PC-3 (cell line): Measurements from ENCODE around the gene CYP26C1. TPM values are rescaled to one million over a fixed set of nuclear protein-coding genes. Genes with fewer than 3 reads are reported as not detected.

Source experiments
- ATAC-seq: fragments of 200-7000 bp; cut with Tn5 transposase; 2 replicates; pipeline ENCODE4 v1.9.1; 2020; ENCODE audit warnings: mild to moderate bottlenecking, moderate library complexity
- BruUV-seq: library from RNA; stranded (reverse); fragments of 400-500 nt; replicated peaks from 2 replicates; lab custom pipeline; 2021; lab: Mats Ljungman, UMichigan
- CTCF ChIA-PET: fragments of 300-600 bp; sonication (Branson Sonifier 250); formaldehyde crosslinking; loops from one replicate; lab custom pipeline; 2022; ENCODE audit warnings: antibody characterized with exemption; lab: Charles Lee
- POLR2A ChIA-PET: fragments of 300-600 bp; sonication (Branson Sonifier 250); formaldehyde crosslinking; loops from one replicate; lab custom pipeline; 2022; ENCODE audit warnings: antibody characterized with exemption; ENCODE audit not compliant: unreplicated experiment; lab: Charles Lee
- DNase-seq: peaks from one replicate; pipeline ENCODE4 v3.0.0-alpha.2; 2015
- H2AFZ ChIP-seq: fragments of 300-600 bp; sonication (generic); 2 replicates; pipeline ENCODE4 v1.6.0; 2016; ENCODE audit warnings: antibody characterized with exemption, low read length
- H3F3A ChIP-seq: fragments of 300-600 bp; sonication (generic); one replicate; pipeline ENCODE4 v1.6.0; 2017; ENCODE audit warnings: antibody characterized with exemption, low read length, control low read depth, mild to moderate bottlenecking; ENCODE audit not compliant: unreplicated experiment
- H3K27ac ChIP-seq: fragments of 300-600 bp; sonication (generic); 2 replicates; pipeline ENCODE4 v1.5.1; 2016; ENCODE audit warnings: mild to moderate bottlenecking, low read length
- H3K27me3 ChIP-seq: fragments of 300-600 bp; sonication (generic); 2 replicates; pipeline ENCODE4 v1.6.1; 2016; ENCODE audit warnings: low read length, mixed read lengths
- H3K36me3 ChIP-seq: fragments of 300-600 bp; sonication (generic); 2 replicates; pipeline ENCODE4 v1.6.1; 2016; ENCODE audit warnings: low read depth, mixed run types, low read length, mixed read lengths
- H3K4me1 ChIP-seq: fragments of 300-600 bp; sonication (generic); 2 replicates; pipeline ENCODE4 v1.5.1; 2016; ENCODE audit warnings: low read length; ENCODE audit not compliant: insufficient read depth
- H3K4me2 ChIP-seq: fragments of 300-600 bp; sonication (generic); 2 replicates; pipeline ENCODE4 v1.6.0; 2016; ENCODE audit warnings: low read length
- H3K4me3 ChIP-seq: fragments of 300-600 bp; sonication (generic); 2 replicates; pipeline ENCODE4 v1.5.1; 2016; ENCODE audit warnings: mild to moderate bottlenecking, low read length, mixed read lengths
- H3K79me2 ChIP-seq: fragments of 300-600 bp; sonication (generic); 2 replicates; pipeline ENCODE4 v1.6.1; 2017; ENCODE audit warnings: low read length, mixed read lengths
- H3K9ac ChIP-seq: fragments of 300-600 bp; sonication (generic); 2 replicates; pipeline ENCODE4 v1.6.0; 2016; ENCODE audit warnings: mild to moderate bottlenecking, low read length
- H3K9me2 ChIP-seq: fragments of 300-600 bp; sonication (generic); replicated peaks from 2 replicates; pipeline ENCODE4 v1.6.1; 2016; ENCODE audit warnings: mixed run types, low read length, mixed read lengths
- H3K9me3 ChIP-seq: fragments of 300-600 bp; sonication (generic); 2 replicates; pipeline ENCODE4 v1.6.1; 2016; ENCODE audit warnings: low read length, mixed read lengths
- H4K20me1 ChIP-seq: fragments of 300-600 bp; sonication (generic); 2 replicates; pipeline ENCODE4 v1.6.1; 2016; ENCODE audit warnings: low read length, mixed read lengths
- CTCF ChIP-seq: fragments of 300-600 bp; sonication (generic); conservative IDR thresholded peaks from 2 replicates; pipeline ENCODE4 v1.5.1; 2017; ENCODE audit warnings: antibody characterized with exemption, low read depth, mild to moderate bottlenecking, low read length
- EZH2 ChIP-seq: fragments of 300-600 bp; sonication (generic); IDR thresholded peaks from one replicate; pipeline ENCODE4 v1.6.1; 2017; ENCODE audit warnings: antibody characterized with exemption, mild to moderate bottlenecking, low read length; ENCODE audit not compliant: unreplicated experiment
- EZH2phosphoT487 ChIP-seq: fragments of 300-600 bp; sonication (generic); IDR thresholded peaks from 2 replicates; pipeline ENCODE4 v1.6.1; 2018; ENCODE audit warnings: mild to moderate bottlenecking, antibody characterized with exemption, low read length, borderline replicate concordance
- intact Hi-C: fragments of 100-400 bp; cut with micrococcal nuclease; formaldehyde crosslinking; loops from 2 replicates; pipeline ENCODE4 v1.9.0; 2023
- total RNA-seq: library from RNA; depleted of rRNA; stranded (reverse); fragments of >200 nt; gene quantifications from 2 replicates; pipeline ENCODE4 v1.2.3, GENCODE V29; 2014

The CYP26C1 gene
- total RNA-seq, 1 experiment from 2014 or later = not detected

GRCh38 chr10:93072225-93072712 is 11.7 kb downstream of the CYP26C1 start:
- peak overlapping the region; percentile 96 for H3K4me2 ChIP-seq
- H3K36me3 ChIP-seq = no peaks in the 10 kb centered on the region
- peak; percentile 61 for ATAC-seq
- peak; percentile 21 for DNase-seq
- no peaks in the 10 kb centered on the region for H3K9me3 ChIP-seq
- intact Hi-C loops = no loop called here
- H3K4me3 ChIP-seq = peak overlapping the region; percentile 76
- no TSS peak for BruUV-seq
- H3F3A ChIP-seq = no peaks in the 10 kb centered on the region
- H3K4me1 ChIP-seq = peaks cover 11% of the 10 kb centered on the region; the same call in 1 of the 2 replicates
- ChIA-PET CTCF (no interaction called here), POLR2A (no interaction called here)
- H3K79me2 ChIP-seq = no peaks in the 10 kb centered on the region
- no peak for TF ChIP-seq CTCF
- TF ChIP-seq EZH2phosphoT487 = no peak
- no peak for TF ChIP-seq EZH2
- H3K27ac ChIP-seq = no peak overlapping the region
- H4K20me1 ChIP-seq = no peaks in the 10 kb centered on the region
- peaks cover 16% of the 10 kb centered on the region for H3K27me3 ChIP-seq
- H3K9me2 ChIP-seq = no peaks in the 10 kb centered on the region
- H2AFZ ChIP-seq = peak overlapping the region; percentile 92
- no peak overlapping the region for H3K9ac ChIP-seq

- intact Hi-C loops = no loop called here
- no peaks in the 10 kb centered on the region for H3K9me3 ChIP-seq
- H3K79me2 ChIP-seq = no peaks in the 10 kb centered on the region
- peak overlapping the region; percentile 92 for H2AFZ ChIP-seq
- TF ChIP-seq CTCF = no peak
- TF ChIP-seq EZH2phosphoT487 = no peak
- no peak for TF ChIP-seq EZH2
- ATAC-seq = peak; percentile 9
- no TSS peak for BruUV-seq
- H3K4me3 ChIP-seq = peak overlapping the region; percentile 76
- peaks cover 11% of the 10 kb centered on the region; the same call in 1 of the 2 replicates for H3K4me1 ChIP-seq
- H3F3A ChIP-seq = no peaks in the 10 kb centered on the region
- H3K27me3 ChIP-seq = peaks cover 16% of the 10 kb centered on the region
- POLR2A ChIA-PET = no interaction called here
- H4K20me1 ChIP-seq = no peaks in the 10 kb centered on the region
- H3K36me3 ChIP-seq = no peaks in the 10 kb centered on the region
- H3K9me2 ChIP-seq = no peaks in the 10 kb centered on the region
- CTCF ChIA-PET = no interaction called here
- no peak overlapping the region for H3K27ac ChIP-seq
- peak overlapping the region; percentile 96 for H3K4me2 ChIP-seq
- no peak overlapping the region for H3K9ac ChIP-seq
- no peak for DNase-seq
These were observed 12.3 kb downstream of the CYP26C1 start for GRCh38 chr10:93072713-93073538.

GRCh38 chr10:93073539-93074146 is 13.0 kb downstream of the CYP26C1 start, which contains the start of gene CYP26A1:
CYP26A1 (plus strand) TSS chr10:93073893; CDS start chr10:93073935, 42 bp downstream.
- Histone ChIP-seq H3K4me2 (peak within 1 kb of the TSS; percentile 96), H3K4me3 (peak within 1 kb of the TSS; percentile 76), H3F3A (no peaks in the 10 kb centered on the region), H4K20me1 (no peaks in the 10 kb centered on the region), H3K79me2 (no peaks in the 10 kb centered on the region), H3K9ac (no peak within 1 kb of the TSS), H3K9me3 (no peaks in the 10 kb centered on the region), H3K4me1 (peaks cover 11% of the 10 kb centered on the region; the same call in 1 of the 2 replicates), H3K9me2 (no peaks in the 10 kb centered on the region), H3K27ac (no peak within 1 kb of the TSS), H3K36me3 (no peaks in the 10 kb centered on the region), H2AFZ (peak within 1 kb of the TSS; percentile 92), H3K27me3 (peaks cover 16% of the 10 kb centered on the region)
- ChIA-PET POLR2A (no interaction called here), CTCF (no interaction called here)
- DNase-seq (peak; percentile 3), ATAC-seq (peak; percentile 16)
- TF ChIP-seq EZH2phosphoT487 = no peak
- TF ChIP-seq EZH2 = no peak
- TF ChIP-seq CTCF = no peak
- BruUV-seq = no TSS peak
- intact Hi-C loops = no loop called here
